Effector memory CD8-positive, alpha-beta T cell (primary cell): ENCODE results near the gene PRR29.

Experiments
- ATAC-seq: fragments of 150-1000 bp; cut with Tn5 transposase; replicated peaks from 2 replicates; pipeline ENCODE4 v1.10.0; 2021; ENCODE audit warnings: mild to moderate bottlenecking, moderate library complexity
- DNase-seq, 3 experiments: peaks; one replicate each; pipeline ENCODE4 v3.0.0; 2021
- H3K27ac Mint-ChIP-seq, 2 donors: one replicate each; pipeline ENCODE4 v1.8.0; 2022; ENCODE audit warnings: mild to moderate bottlenecking in 2 of 2, mixed read lengths in 2 of 2, moderate library complexity in 2 of 2
- H3K27me3 Mint-ChIP-seq, 2 donors: one replicate each; pipeline ENCODE4 v1.8.0; 2022; ENCODE audit warnings: mixed read lengths in 2 of 2
- H3K36me3 Mint-ChIP-seq: one replicate; pipeline ENCODE4 v1.8.0; 2022; ENCODE audit warnings: mild to moderate bottlenecking, moderate library complexity, mixed read lengths; ENCODE audit not compliant: insufficient read depth
- H3K4me1 Mint-ChIP-seq, 2 donors: one replicate each; pipeline ENCODE4 v1.8.0; 2022; ENCODE audit warnings: low read depth in 2 of 2, mixed read lengths in 2 of 2
- H3K4me3 Mint-ChIP-seq, 2 donors: one replicate each; pipeline ENCODE4 v1.8.0; 2022; ENCODE audit warnings: mild to moderate bottlenecking in 2 of 2, mixed read lengths in 2 of 2, moderate library complexity in 2 of 2
- H3K9me3 Mint-ChIP-seq, 2 donors: one replicate each; pipeline ENCODE4 v1.8.0; 2022; ENCODE audit warnings: mixed read lengths in 2 of 2

Gene PRR29

DNA sequence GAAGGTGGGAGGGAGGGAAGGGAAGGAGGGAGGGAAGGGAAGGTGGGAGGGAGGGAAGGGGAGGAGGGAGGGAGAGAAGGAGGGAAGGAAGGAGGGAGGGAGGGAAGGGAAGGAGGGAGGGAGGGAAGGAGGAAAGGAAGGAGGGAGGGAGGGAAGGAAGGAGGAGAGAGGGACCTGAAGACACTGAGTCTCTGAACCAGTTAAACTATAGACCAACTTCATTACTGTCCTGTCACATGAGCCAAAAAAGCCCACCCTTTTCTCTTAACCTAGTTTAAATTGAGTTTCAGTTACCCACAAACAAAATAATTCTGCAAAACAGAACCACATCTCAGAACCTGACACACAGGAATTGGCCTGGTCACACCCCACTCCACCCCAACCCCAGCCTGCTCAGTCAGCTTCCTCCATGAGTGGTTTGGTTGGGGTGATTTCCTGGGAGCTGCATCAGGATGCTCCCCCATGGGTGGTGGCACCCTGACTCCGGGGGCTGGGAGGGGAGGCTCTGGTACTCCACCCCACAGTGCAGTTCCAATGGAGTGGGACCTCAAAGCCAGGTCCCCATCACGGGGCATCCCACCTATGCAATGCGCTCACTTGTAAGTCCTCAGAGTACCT, 4.7 kb upstream of the PRR29 start:
- peak; percentile 40 to 47 (median 41) for DNase-seq
- peak overlapping the region; percentile 97 to 98 for H3K27ac Mint-ChIP-seq
- H3K9me3 Mint-ChIP-seq = no peaks in the 10 kb centered on the region
- H3K27me3 Mint-ChIP-seq = no peaks in the 10 kb centered on the region
- H3K4me1 Mint-ChIP-seq = peaks cover 60 to 63% of the 10 kb centered on the region in 2 donors
- peak overlapping the region; percentile 68 to 70 for H3K4me3 Mint-ChIP-seq
- H3K36me3 Mint-ChIP-seq = peaks cover 22% of the 10 kb centered on the region
- ATAC-seq = peak; percentile 71

DNA sequence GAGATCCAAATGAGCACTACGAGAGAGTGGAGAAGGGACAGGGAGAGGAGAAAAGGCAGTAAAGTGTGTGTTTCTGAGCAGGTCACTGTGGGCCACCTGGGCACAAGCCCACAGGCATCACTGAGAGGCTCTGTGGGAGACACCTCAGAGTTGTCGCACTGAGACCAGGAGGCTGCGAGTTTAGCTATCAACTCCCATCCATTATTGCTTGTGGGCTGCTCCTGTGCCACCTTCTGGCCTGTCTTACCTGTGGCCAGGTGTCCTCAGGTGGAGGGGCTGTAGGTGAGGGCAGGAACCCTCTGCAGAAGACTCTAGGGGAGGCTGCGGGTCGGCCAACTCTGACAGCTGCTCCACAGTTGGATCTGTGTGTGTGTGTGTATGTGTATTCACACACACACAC, 2.5 kb upstream of the PRR29 start:
- H3K4me1 Mint-ChIP-seq = peaks cover 61 to 70% of the 10 kb centered on the region in 2 donors
- ATAC-seq = no peak
- H3K4me3 Mint-ChIP-seq = no peak overlapping the region

DNA sequence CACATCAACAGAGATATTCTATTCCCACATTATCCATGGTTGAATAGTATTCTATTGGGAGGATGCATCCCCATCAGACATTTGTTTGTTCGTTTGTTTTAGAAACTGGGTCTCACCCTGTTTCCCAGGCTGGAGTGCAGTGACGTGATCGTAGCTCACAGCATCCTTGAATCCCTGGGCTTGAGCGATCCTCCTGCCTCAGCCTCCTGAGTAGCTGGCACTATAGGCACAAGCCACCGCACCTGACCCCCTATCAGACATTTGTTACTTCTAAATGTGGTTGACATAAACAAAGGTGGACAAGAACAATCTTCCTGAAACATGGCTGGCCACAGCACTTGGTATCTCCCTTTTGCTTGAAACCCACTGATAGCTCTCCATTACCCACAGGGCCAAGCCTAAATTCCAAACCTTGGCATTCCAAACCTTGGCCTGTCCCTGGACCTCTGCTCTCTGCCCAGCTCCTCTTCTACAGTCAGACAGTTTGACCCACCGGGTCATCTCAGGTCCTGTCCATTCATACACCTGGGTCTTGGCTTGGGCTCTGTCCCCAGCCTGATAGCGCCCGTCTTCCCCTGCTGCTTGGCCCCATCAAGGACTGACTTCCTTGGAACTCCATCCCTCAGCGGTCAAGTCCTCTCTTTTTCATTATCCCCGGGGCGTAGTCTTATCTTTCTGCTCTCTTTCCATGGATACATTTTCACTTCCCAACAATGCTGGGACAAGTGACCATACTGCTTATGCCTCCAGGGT, 1.5 kb upstream of the PRR29 start:
- Mint-ChIP-seq H3K36me3 (peaks cover 22% of the 10 kb centered on the region), H3K4me3 (peak overlapping the region; percentile 91 to 93), H3K9me3 (no peaks in the 10 kb centered on the region), H3K27ac (peak overlapping the region; percentile 30 to 74), H3K4me1 (peaks cover 56 to 62% of the 10 kb centered on the region in 2 donors), H3K27me3 (no peaks in the 10 kb centered on the region)
- no peak for ATAC-seq
- no peak for DNase-seq

More for the DNA sequence above, 2.5 kb upstream of the PRR29 start:
- no peaks in the 10 kb centered on the region for H3K27me3 Mint-ChIP-seq
- H3K9me3 Mint-ChIP-seq = no peaks in the 10 kb centered on the region
- H3K36me3 Mint-ChIP-seq = peaks cover 23% of the 10 kb centered on the region
- no peak for DNase-seq
- peak overlapping the region; percentile 4 to 30 for H3K27ac Mint-ChIP-seq

DNA sequence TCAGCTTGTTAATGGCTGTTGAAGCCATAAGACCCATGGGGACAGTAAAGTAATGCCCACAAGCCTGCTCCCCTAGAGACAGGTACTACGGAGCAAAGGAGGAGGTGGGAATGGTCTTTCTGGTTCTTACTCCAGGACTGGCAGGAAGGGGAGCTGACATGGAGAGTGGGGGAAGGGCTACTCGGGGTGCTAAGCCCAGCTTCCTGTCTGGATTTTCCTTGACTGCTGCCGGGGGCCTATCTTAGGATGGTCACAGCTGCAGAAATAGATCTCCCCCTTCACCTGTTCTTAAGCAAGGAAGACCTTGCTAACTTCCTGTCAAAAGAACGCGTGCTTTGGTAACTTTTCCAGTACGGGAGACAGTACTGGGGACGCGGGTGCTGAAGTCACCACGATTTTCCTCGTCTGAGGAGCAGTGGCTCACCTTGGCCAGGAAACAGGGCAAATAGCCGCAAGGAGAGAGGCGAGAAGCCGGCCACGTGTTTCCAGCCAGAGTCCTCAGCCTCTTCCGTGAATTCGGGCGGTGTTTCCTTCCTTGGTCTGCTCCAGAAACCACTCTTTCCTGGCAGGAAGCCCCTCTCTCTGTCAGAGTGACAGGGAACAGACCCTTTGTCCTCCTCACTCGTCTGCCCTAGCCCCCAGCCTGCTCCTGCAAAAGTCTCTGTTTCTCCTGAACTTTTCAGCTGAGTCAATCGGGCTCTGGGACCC, 656 bp upstream of the PRR29 start:
- peaks cover 51 to 58% of the 10 kb centered on the region in 2 donors for H3K4me1 Mint-ChIP-seq
- H3K27me3 Mint-ChIP-seq = no peaks in the 10 kb centered on the region
- DNase-seq (no peak), ATAC-seq (no peak)
- H3K4me3 Mint-ChIP-seq = peak overlapping the region; percentile 91 to 93
- peak overlapping the region; percentile 74 to 93 for H3K27ac Mint-ChIP-seq
- H3K9me3 Mint-ChIP-seq = no peaks in the 10 kb centered on the region
- peaks cover 22% of the 10 kb centered on the region for H3K36me3 Mint-ChIP-seq

DNA sequence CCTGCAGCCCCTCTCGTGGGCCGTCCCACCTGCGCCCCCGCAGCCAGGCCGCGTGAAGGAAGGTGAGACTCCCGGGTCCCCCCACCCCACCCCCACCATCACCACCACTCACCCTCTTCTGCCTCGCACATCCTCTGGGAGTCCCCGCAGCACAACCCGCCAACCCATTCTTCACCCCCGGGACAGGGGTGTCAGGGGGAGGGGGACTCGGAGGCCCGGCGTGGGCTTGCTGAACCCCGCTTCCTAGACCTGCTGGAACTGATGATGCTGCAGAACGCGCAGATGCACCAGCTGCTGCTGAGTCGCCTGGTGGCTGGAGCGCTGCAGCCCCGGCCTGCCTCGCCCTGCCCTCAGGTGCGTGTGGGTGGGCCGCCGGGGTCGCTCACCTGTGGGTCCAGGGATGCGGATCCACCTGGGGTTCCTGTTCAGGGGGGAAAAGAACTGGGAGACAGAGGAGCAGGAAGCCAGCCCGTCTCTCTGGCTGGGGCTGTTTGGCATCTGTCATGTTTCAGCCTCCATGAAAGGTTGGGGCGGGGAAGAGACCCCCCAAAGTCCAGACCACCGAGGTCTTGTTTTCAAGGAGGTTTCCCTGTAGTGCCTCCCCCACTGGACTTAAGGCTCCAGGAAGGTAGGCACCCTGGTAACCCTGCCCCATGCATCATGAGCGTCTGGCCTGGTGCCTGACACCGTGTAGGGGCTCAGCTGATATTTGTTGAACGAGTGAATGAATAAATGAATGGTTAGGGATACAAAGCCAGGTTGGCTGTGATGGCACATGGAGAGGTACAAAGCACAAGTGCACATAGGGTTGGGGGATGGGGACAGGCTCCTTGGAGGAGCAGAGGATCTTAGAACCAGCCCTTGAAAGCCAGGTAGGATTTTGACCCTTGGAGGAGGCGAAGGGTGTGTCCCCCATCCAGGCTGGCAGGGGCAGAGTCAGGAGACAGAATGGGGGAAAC, 849 bp downstream of the PRR29 start:
- H3K27me3 Mint-ChIP-seq = no peaks in the 10 kb centered on the region
- H3K4me3 Mint-ChIP-seq = peak overlapping the region; percentile 91 to 93
- H3K36me3 Mint-ChIP-seq = peaks cover 23% of the 10 kb centered on the region
- H3K4me1 Mint-ChIP-seq = peaks cover 42 to 47% of the 10 kb centered on the region in 2 donors
- DNase-seq (peak in 2 of 3 experiments; percentile 27 to 37), ATAC-seq (peak; percentile 64)
- H3K9me3 Mint-ChIP-seq = no peaks in the 10 kb centered on the region
- peak overlapping the region; percentile 74 to 93 for H3K27ac Mint-ChIP-seq

DNA sequence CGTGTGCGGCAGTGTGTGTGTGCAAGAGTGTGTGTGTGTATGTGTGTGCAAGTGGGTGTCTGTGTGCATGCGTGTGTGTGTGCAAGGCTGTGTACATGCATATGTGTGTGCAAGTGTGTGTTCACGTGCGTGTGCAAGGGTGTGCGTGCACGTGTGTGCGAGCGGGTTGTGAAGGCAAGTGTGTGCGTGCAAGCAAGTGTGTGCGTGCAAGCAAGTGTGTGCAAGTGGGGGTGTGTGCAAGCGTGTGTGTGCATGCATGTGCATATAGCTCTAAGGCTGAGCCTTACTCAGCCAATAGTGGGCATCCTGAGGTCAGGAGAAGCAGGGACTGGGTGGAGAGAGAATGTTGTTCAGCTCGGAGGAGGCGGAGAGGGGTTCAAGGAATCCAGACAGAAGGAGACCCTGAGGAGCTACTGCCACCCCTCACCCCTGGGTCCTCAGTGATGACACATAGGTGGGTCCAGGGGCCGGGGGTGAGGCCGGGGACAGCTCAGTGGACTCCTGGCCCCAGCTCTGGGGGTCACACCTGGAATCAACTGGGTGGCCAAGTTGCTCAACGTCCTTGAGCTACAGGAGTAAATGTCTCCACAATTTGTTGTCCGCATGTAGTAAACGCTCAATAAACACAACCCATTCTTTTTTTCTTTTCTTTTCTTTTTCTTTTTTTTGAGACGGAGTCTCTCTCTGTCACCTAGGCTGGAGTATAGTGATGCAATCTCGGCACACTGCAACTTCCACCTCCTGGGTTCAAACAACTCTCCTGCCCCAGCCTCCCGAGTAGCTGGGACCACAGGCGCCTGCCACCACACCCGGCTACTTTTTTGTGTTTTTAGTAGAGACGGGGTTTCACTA, 1.8 kb downstream of the PRR29 start:
- Mint-ChIP-seq H3K4me1 (peaks cover 37 to 41% of the 10 kb centered on the region in 2 donors), H3K27ac (peak overlapping the region; percentile 65 to 73), H3K9me3 (no peaks in the 10 kb centered on the region), H3K36me3 (peaks cover 27% of the 10 kb centered on the region), H3K4me3 (peak overlapping the region; percentile 91 to 93), H3K27me3 (no peaks in the 10 kb centered on the region)
- DNase-seq (no peak), ATAC-seq (no peak)

DNA sequence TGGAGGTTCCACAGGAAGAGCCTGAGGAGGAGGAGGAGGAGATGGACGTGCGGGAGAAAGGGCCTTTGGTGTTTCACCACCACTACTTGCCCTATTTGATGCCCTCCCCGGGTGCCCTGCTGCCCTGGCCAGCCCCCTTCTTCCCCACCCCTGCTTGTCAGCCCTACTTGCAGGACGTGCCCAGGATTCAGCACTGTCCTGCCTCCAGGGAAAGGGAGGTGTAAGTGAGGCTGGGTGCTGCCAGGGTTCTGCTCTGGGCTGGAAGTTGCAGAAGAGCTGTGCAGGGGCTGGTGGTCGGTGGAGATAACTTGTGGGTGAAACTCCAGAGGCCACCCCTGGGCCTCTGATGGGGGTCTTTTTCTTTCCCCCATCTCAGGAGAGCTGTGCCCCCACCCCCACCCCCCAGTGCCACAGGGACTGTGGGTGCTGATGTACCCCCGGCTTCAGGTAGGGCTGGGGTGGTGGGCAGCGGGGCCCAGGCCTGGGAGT, 3.0 kb downstream of the PRR29 start:
- Mint-ChIP-seq H3K4me1 (peaks cover 37% of the 10 kb centered on the region in 2 donors), H3K36me3 (peaks cover 36% of the 10 kb centered on the region), H3K9me3 (no peaks in the 10 kb centered on the region), H3K4me3 (no peak overlapping the region), H3K27me3 (no peaks in the 10 kb centered on the region), H3K27ac (peak overlapping the region; percentile 5 to 73)
- no peak for DNase-seq
- ATAC-seq = no peak

DNA sequence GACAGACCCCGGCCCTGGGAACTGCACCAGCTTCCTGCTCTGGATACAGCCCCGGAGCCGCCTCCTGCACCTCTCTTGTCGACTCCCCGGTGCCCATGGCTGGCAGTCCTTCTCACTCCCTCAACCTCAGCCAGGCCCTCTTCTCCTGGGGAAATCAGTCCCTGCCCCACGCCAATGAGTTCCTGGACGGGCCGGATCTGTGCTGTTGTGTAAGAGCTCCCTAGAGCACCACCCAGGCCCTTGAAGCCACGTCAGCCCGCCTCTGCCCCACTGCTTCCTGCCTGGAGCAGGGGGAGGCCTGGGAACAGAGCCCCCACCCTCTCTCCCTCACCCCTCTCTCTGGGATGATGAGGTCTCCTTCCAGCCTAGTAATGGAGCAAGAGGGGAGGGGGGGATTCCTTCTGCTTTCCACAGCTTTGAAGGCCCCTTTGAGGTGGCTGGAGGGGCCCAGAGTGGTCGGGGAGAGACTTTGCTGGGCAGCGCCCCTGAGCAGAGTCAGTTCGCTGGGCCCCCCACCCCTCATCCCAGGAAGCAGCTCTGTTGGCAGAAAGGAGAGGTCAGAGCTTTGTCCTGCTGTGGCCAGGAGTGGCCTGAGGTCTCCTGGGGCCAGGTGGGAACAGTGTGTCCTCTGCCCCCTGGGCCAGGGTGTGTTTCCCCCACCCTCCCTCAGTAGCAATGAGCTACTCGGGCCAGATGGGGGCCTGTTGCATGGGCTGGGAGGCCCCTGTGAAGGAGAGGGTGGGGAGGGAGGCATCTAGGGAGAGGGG, 3.8 kb downstream of the PRR29 start:
- peaks cover 33 to 35% of the 10 kb centered on the region in 2 donors for H3K4me1 Mint-ChIP-seq
- DNase-seq = no peak
- H3K36me3 Mint-ChIP-seq = peaks cover 37% of the 10 kb centered on the region

DNA sequence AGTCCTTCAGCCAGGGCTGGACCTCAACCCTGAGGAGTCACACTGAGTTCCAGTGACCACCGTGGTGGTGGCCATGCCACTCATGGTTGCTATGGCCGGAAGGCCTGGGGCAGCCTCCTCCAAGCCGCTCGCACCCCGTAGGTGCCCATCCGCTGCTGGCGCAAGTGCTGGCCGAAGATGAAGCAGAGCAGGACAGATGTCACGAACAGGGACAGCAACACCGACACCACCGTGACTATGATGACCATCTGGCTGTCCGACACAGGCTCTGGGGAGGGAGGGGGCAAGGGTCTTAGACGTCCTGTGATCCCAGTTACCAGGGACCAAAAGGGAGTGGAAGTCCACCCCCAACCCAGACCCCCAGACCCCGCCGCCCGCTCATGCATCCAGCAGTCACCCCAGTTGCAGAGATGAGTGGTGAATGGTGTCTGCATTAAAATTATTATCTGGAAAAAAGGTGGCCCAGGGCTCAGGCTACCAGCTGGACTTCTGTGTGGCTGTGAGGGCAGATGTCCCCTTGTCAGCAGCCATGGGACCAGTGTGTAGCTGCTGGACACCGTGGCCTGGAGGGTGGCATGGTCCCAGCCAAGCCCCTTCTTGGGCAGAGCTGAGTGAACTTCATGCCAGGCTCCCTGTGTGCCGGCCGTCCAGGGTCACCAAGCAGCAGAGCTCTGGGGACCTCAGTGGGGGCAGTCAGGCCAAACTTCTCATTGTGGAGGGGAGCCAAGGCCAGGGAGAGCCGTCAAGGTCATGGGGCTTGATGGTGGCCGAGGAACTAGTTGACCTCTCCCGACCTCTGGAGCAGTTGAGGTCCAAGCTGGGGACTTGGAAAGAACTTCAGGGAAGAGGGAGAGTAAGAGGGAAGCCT, 4.7 kb downstream of the PRR29 start:
- H3K27ac Mint-ChIP-seq = peak overlapping the region; percentile 52 to 71
- peaks cover 29 to 33% of the 10 kb centered on the region in 2 donors for H3K4me1 Mint-ChIP-seq
- no peaks in the 10 kb centered on the region for H3K27me3 Mint-ChIP-seq
- H3K9me3 Mint-ChIP-seq = no peaks in the 10 kb centered on the region
- peaks cover 33% of the 10 kb centered on the region for H3K36me3 Mint-ChIP-seq
- H3K4me3 Mint-ChIP-seq = no peak overlapping the region
- ATAC-seq (no peak), DNase-seq (no peak)

More for the DNA sequence above, 3.8 kb downstream of the PRR29 start:
- ATAC-seq = no peak
- no peaks in the 10 kb centered on the region for H3K9me3 Mint-ChIP-seq
- peak overlapping the region in 1 of 2 donors; percentile 73 for H3K27ac Mint-ChIP-seq
- H3K4me3 Mint-ChIP-seq = no peak overlapping the region
- no peaks in the 10 kb centered on the region for H3K27me3 Mint-ChIP-seq

DNA sequence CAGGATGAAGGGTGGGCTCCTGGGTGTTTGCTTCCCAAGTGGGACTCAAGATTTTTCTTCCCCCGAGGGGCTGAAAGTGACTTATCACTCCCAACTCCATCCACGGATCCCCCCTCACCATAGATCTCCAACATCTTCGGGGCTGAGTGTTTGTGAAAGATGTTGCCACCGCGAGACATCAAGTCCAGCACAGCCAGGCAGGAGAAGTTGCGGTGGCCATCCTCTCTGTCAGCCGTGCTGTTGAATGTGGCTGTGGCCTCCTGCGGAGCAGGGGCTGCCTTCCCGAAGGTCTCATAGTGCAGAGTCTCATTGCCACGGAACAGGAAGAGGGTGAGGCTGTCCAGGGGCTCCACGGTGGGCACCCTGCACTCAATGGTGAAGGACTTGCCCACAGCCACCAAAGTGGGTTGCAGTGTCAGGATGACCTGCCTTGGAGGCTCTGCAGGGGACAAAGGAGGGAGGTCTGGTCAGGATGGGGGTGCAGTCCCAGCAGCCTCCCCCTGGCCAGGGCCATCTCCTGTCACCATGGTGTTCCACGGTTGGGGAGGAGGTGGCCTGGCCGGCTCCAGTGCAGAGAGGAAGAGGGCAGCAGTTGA, 5.5 kb downstream of the PRR29 start:
- ATAC-seq = no peak
- no peak overlapping the region for H3K4me3 Mint-ChIP-seq
- peaks cover 29 to 36% of the 10 kb centered on the region in 2 donors for H3K4me1 Mint-ChIP-seq
- peaks cover 32% of the 10 kb centered on the region for H3K36me3 Mint-ChIP-seq
- DNase-seq = no peak
- no peaks in the 10 kb centered on the region for H3K9me3 Mint-ChIP-seq
- H3K27ac Mint-ChIP-seq = peak overlapping the region; percentile 52 to 71
- no peaks in the 10 kb centered on the region for H3K27me3 Mint-ChIP-seq
